ENCODE measurements around the gene KIF7. TPM values are rescaled to one million over a fixed set of nuclear protein-coding genes. Genes with fewer than 3 reads are reported as not detected.

KIF7 gene
- total and polyA plus RNA-seq, 11 donors: 1.3 to 9.2 (median 3.2) TPM

- TF ChIP-seq POLR2A (IDR thresholded peaks at IDR 0.05): no peak
- peak in 9 of 12 donors; percentile 16 to 39 (median 22) for TF ChIP-seq CTCF (IDR thresholded peaks at IDR 0.05)
- no peak for DNase-seq
- H3K4me1 ChIP-seq: peaks cover 0 to 4% (median 0%) of the 10 kb centered on the region in 12 donors
- ATAC-seq: peak in 1 of 4 donors; percentile 42
- H3K27me3 ChIP-seq: no peaks in the 10 kb centered on the region
- no peaks in the 10 kb centered on the region for H3K9me3 ChIP-seq
- no peak overlapping the region for H3K4me3 ChIP-seq
- no peaks in the 10 kb centered on the region for H3K36me3 ChIP-seq
- WGBS, 4 donors: 50 to 58% (median 55%) methylated on average over 7 to 12 of the region's 12 CpGs
- intact Hi-C loops (cut with DNase I): no loop called here
- no peak overlapping the region for H3K27ac ChIP-seq
Measured at GRCh38 chr15:89673165-89673512, 17.9 kb upstream of the KIF7 start.

- H3K27me3 ChIP-seq: no peaks in the 10 kb centered on the region
- H3K36me3 ChIP-seq: no peaks in the 10 kb centered on the region
- WGBS, 4 donors: 82 to 91% (median 86%) methylated on average over 12 of the region's 12 CpGs
- intact Hi-C loops (cut with DNase I): no loop called here
- H3K4me3 ChIP-seq: no peak overlapping the region
- H3K9me3 ChIP-seq: no peaks in the 10 kb centered on the region
- no peak for ATAC-seq
- H3K4me1 ChIP-seq: peaks cover 0 to 4% (median 0%) of the 10 kb centered on the region in 12 donors
- TF ChIP-seq POLR2A (IDR thresholded peaks at IDR 0.05) (no peak), CTCF (IDR thresholded peaks at IDR 0.05) (no peak)
- DNase-seq: no peak
- no peak overlapping the region for H3K27ac ChIP-seq
Measured at GRCh38 chr15:89672221-89673164, 17.2 kb upstream of the KIF7 start.

GRCh38 chr15:89671687-89672086 lies 16.4 kb upstream of the KIF7 start:
- Histone ChIP-seq H3K27me3 (no peaks in the 10 kb centered on the region), H3K27ac (no peak overlapping the region), H3K9me3 (no peaks in the 10 kb centered on the region), H3K36me3 (no peaks in the 10 kb centered on the region), H3K4me3 (no peak overlapping the region), H3K4me1 (peaks cover 0 to 4% (median 0%) of the 10 kb centered on the region in 12 donors)
- DNase-seq (no peak), ATAC-seq (no peak)
- TF ChIP-seq POLR2A (IDR thresholded peaks at IDR 0.05) (no peak), CTCF (IDR thresholded peaks at IDR 0.05) (no peak)
- intact Hi-C loops (cut with DNase I): no loop called here
- WGBS, 4 donors: 42 to 75% (median 60%) methylated on average over 3 to 4 of the region's 4 CpGs

GRCh38 chr15:89670971-89671560 lies 15.8 kb upstream of the KIF7 start:
- peaks cover 0 to 5% (median under 1%) of the 10 kb centered on the region in 12 donors for H3K4me1 ChIP-seq
- intact Hi-C loops (cut with DNase I): no loop called here
- H3K27me3 ChIP-seq: no peaks in the 10 kb centered on the region
- TF ChIP-seq CTCF (IDR thresholded peaks at IDR 0.05) (no peak), POLR2A (IDR thresholded peaks at IDR 0.05) (no peak)
- no peak for ATAC-seq
- no peaks in the 10 kb centered on the region for H3K9me3 ChIP-seq
- no peaks in the 10 kb centered on the region for H3K36me3 ChIP-seq
- WGBS, 4 donors: 79 to 89% (median 87%) methylated on average over 11 to 12 of the region's 12 CpGs
- no peak overlapping the region for H3K4me3 ChIP-seq
- no peak for DNase-seq
- no peak overlapping the region for H3K27ac ChIP-seq
